IMR-90 (cell line): ENCODE data around the gene TRPV3. TPM values are rescaled to one million over a fixed set of nuclear protein-coding genes. Genes with fewer than 3 reads are reported as not detected.

Experiments used
- ATAC-seq: fragments of 200-7000 bp; cut with Tn5 transposase; 2 replicates; pipeline ENCODE4 v1.9.1; 2020; ENCODE audit warnings: low read depth, mild to moderate bottlenecking, moderate library complexity
- BruUV-seq: library from RNA; stranded (reverse); fragments of 400-500 nt; replicated peaks from 2 replicates; lab custom pipeline; 2021; lab: Mats Ljungman, UMichigan
- CTCF ChIA-PET: fragments of 300-600 bp; formaldehyde crosslinking; extraction: SDS; loops from one replicate; lab custom pipeline; 2021; ENCODE audit warnings: antibody characterized with exemption; lab: Yijun Ruan, JAX
- POLR2A ChIA-PET: fragments of 300-600 bp; sonication (Branson Sonifier 250); formaldehyde crosslinking; loops from one replicate; lab custom pipeline; 2022; ENCODE audit warnings: antibody characterized with exemption; ENCODE audit not compliant: unreplicated experiment; lab: Charles Lee
- DNase-seq: peaks from one replicate; pipeline ENCODE4 v3.0.0; 2013
- H2AFZ ChIP-seq: replicated peaks from 2 replicates; pipeline ENCODE3; 2013; ENCODE audit warnings: low read length, mild to moderate bottlenecking; ENCODE audit not compliant: poor library complexity
- H2AK5ac ChIP-seq: 2 replicates; pipeline ENCODE4 v1.6.1; 2013; ENCODE audit warnings: low read depth, low read length, inconsistent platforms
- H2AK9ac ChIP-seq: replicated peaks from 2 replicates; pipeline ENCODE3; 2013; ENCODE audit warnings: mild to moderate bottlenecking, low read depth, low read length, moderate library complexity; ENCODE audit not compliant: poor library complexity
- H2BK120ac ChIP-seq: 2 replicates; pipeline ENCODE4 v1.6.1; 2013; ENCODE audit warnings: low read depth, low read length, inconsistent platforms
- H2BK15ac ChIP-seq: 3 replicates; pipeline ENCODE4 v1.6.1; 2013; ENCODE audit warnings: low read depth, low read length, inconsistent platforms
- H2BK20ac ChIP-seq: 2 replicates; pipeline ENCODE4 v1.6.1; 2013; ENCODE audit warnings: low read depth, mild to moderate bottlenecking, inconsistent platforms, low read length, moderate library complexity
- H2BK5ac ChIP-seq: 2 replicates; pipeline ENCODE4 v1.6.1; 2013; ENCODE audit warnings: mild to moderate bottlenecking, low read depth, low read length, inconsistent platforms; ENCODE audit not compliant: poor library complexity, severe bottlenecking
- H3K14ac ChIP-seq: replicated peaks from 2 replicates; pipeline ENCODE4 v1.6.1; 2013; ENCODE audit warnings: low read depth, low read length, inconsistent platforms
- H3K18ac ChIP-seq: 2 replicates; pipeline ENCODE4 v1.6.1; 2013; ENCODE audit warnings: low read depth, low read length, control low read depth
- H3K23ac ChIP-seq: 2 replicates; pipeline ENCODE4 v1.6.1; 2013; ENCODE audit warnings: low read depth, low read length, inconsistent platforms
- H3K27ac ChIP-seq: 2 replicates; pipeline ENCODE4 v1.5.1; 2013; ENCODE audit warnings: mild to moderate bottlenecking, control low read depth, low read length; ENCODE audit not compliant: insufficient read depth
- H3K27me3 ChIP-seq: 2 replicates; pipeline ENCODE4 v1.6.1; 2013; ENCODE audit warnings: low read length; ENCODE audit not compliant: control insufficient read depth, insufficient read depth
- H3K36me3 ChIP-seq: 2 replicates; pipeline ENCODE4 v1.6.1; 2013; ENCODE audit warnings: low read length, mixed read lengths; ENCODE audit not compliant: control insufficient read depth, insufficient read depth
- H3K4ac ChIP-seq: 2 replicates; pipeline ENCODE4 v1.6.1; 2013; ENCODE audit warnings: low read depth, low read length, inconsistent platforms
- H3K4me1 ChIP-seq: 2 replicates; pipeline ENCODE4 v1.6.1; 2013; ENCODE audit warnings: low read length, mixed read lengths; ENCODE audit not compliant: control insufficient read depth, insufficient read depth
- H3K4me2 ChIP-seq: 2 replicates; pipeline ENCODE4 v1.6.1; 2013; ENCODE audit warnings: low read depth, mild to moderate bottlenecking, control low read depth, low read length, moderate library complexity
- H3K4me3 ChIP-seq: 2 replicates; pipeline ENCODE4 v1.5.1; 2013; ENCODE audit warnings: low read depth, mild to moderate bottlenecking, control low read depth, low read length, moderate library complexity; ENCODE audit not compliant: insufficient read depth
- H3K56ac ChIP-seq: 2 replicates; pipeline ENCODE4 v1.6.1; 2013; ENCODE audit warnings: low read length, inconsistent platforms; ENCODE audit not compliant: insufficient read depth; ENCODE audit errors: extremely low read depth
- H3K79me1 ChIP-seq, 2 experiments: 2 replicates each; pipeline ENCODE4 v1.6.1; 2013; ENCODE audit warnings: low read length in 2 of 2, inconsistent platforms in 1 of 2, low read depth in 1 of 2
- H3K9ac ChIP-seq: 2 replicates; pipeline ENCODE4 v1.6.1; 2013; ENCODE audit warnings: low read depth, low read length, control low read depth
- H3K9me1 ChIP-seq: 2 replicates; pipeline ENCODE4 v1.6.1; 2013; ENCODE audit warnings: low read length, inconsistent platforms; ENCODE audit not compliant: insufficient read depth
- H3K9me3 ChIP-seq: 2 replicates; pipeline ENCODE4 v1.6.1; 2013; ENCODE audit warnings: low read length; ENCODE audit not compliant: control insufficient read depth, insufficient read depth
- H4K20me1 ChIP-seq: 2 replicates; pipeline ENCODE4 v1.6.1; 2013; ENCODE audit warnings: low read length, inconsistent platforms; ENCODE audit not compliant: insufficient read depth
- H4K5ac ChIP-seq: 2 replicates; pipeline ENCODE4 v1.6.1; 2013; ENCODE audit warnings: mild to moderate bottlenecking, low read depth, low read length, control low read depth
- H4K8ac ChIP-seq, 2 experiments: 2 replicates each; pipeline ENCODE4 v1.6.1; 2013; ENCODE audit warnings: low read depth in 2 of 2, low read length in 2 of 2, control low read depth in 1 of 2, inconsistent platforms in 1 of 2
- H4K91ac ChIP-seq: 2 replicates; pipeline ENCODE4 v1.6.1; 2013; ENCODE audit warnings: low read depth, low read length, inconsistent platforms; ENCODE audit not compliant: insufficient read depth
- BHLHE40 ChIP-seq: fragments of 150-350 bp; IDR thresholded peaks from 2 replicates; pipeline ENCODE4 v1.6.1; 2016; ENCODE audit warnings: mild to moderate bottlenecking, low read depth, low read length
- CEBPB ChIP-seq: IDR thresholded peaks from 2 replicates; pipeline ENCODE4 v1.6.1; 2012; ENCODE audit warnings: low read depth, low read length, improper control_type of control experiment
- CHD1 ChIP-seq: IDR thresholded peaks from 2 replicates; pipeline ENCODE4 v1.6.1; 2012; ENCODE audit warnings: low read depth, low read length, improper control_type of control experiment
- FOS ChIP-seq: fragments of 150-350 bp; IDR thresholded peaks from 2 replicates; pipeline ENCODE4 v1.6.1; 2016; ENCODE audit warnings: low read depth, low read length
- MAFK ChIP-seq: IDR thresholded peaks from 2 replicates; pipeline ENCODE4 v1.6.1; 2012; ENCODE audit warnings: low read depth, low read length, improper control_type of control experiment
- MAZ ChIP-seq: IDR thresholded peaks from 2 replicates; pipeline ENCODE4 v1.6.1; 2012; ENCODE audit warnings: low read depth, mild to moderate bottlenecking, low read length, improper control_type of control experiment, moderate library complexity, borderline replicate concordance
- MXI1 ChIP-seq: IDR thresholded peaks from 2 replicates; pipeline ENCODE4 v1.6.1; 2012; ENCODE audit warnings: low read depth, mild to moderate bottlenecking, low read length, moderate library complexity, borderline replicate concordance
- NFE2L2 ChIP-seq: fragments of 150-350 bp; IDR thresholded peaks from 2 replicates; pipeline ENCODE4 v1.6.1; 2016; ENCODE audit warnings: low read depth, mild to moderate bottlenecking, low read length
- POLR2A ChIP-seq: IDR thresholded peaks from 2 replicates; pipeline ENCODE4 v1.6.1; 2012; ENCODE audit warnings: mild to moderate bottlenecking, low read depth, low read length
- RAD21 ChIP-seq: IDR thresholded peaks from 2 replicates; pipeline ENCODE4 v1.6.1; 2012; ENCODE audit warnings: low read length, improper control_type of control experiment
- RCOR1 ChIP-seq: IDR thresholded peaks from 2 replicates; pipeline ENCODE4 v1.6.1; 2012; ENCODE audit warnings: mild to moderate bottlenecking, low read length, improper control_type of control experiment; ENCODE audit not compliant: insufficient replicate concordance
- RFX5 ChIP-seq: IDR thresholded peaks from 2 replicates; pipeline ENCODE4 v1.8.0; 2012; ENCODE audit warnings: low read depth, mild to moderate bottlenecking, low read length, moderate library complexity
- SMC3 ChIP-seq: fragments of 150-350 bp; IDR thresholded peaks from 2 replicates; pipeline ENCODE4 v1.6.1; 2016; ENCODE audit warnings: low read depth, mild to moderate bottlenecking, antibody characterized with exemption, low read length, moderate library complexity
- WGBS, 2 experiments: methylation state at CpG; one replicate each; pipeline versions ENCODE4 v1.1.5 to v1.1.7; 2013; ENCODE audit warnings: missing lambda C conversion rate in 2 of 2; ENCODE audit not compliant: insufficient read length in 1 of 2; ENCODE audit errors: extremely low coverage in 2 of 2; 5-methylcytosine and 5-hydroxymethylcytosine counted together
- dilution Hi-C: fragments of 300-500 bp; cut with HindIII; formaldehyde crosslinking; loops from one replicate; pipeline ENCODE4 v1.14.3; 2018; ENCODE audit warnings: low sequenced_read_pairs; ENCODE audit not compliant: unreplicated experiment
- in situ Hi-C: fragments of 300-500 bp; cut with MboI; formaldehyde crosslinking; loops from 3 replicates; pipeline ENCODE4 v1.14.3; 2019; ENCODE audit warnings: low sequenced_read_pairs, inconsistent platforms, mixed read lengths
- intact Hi-C: fragments of 100-400 bp; cut with micrococcal nuclease; formaldehyde crosslinking; loops from 2 replicates; pipeline ENCODE4 v1.10.0; 2022
- polyA plus RNA-seq, 3 experiments: library from polyadenylated mRNA; depleted of rRNA; stranded (reverse); fragments of >200 nt; gene quantifications; 2 replicates each; pipeline ENCODE4 v1.2.3, GENCODE V29; 2012; ENCODE audit warnings: low replicate concordance in 1 of 3
- total RNA-seq: library from RNA; depleted of rRNA; stranded (reverse); fragments of >200 nt; gene quantifications from 2 replicates; pipeline ENCODE4 v1.2.3, GENCODE V29; 2012
- TF ChIP-seq, protein P1 (sequence below): fragments of 150-350 bp; IDR thresholded peaks from 2 replicates; pipeline ENCODE4 v1.6.1; 2016; ENCODE audit warnings: low read depth, mild to moderate bottlenecking, low read length, moderate library complexity, borderline replicate concordance
- TF ChIP-seq, protein P2 (sequence below): fragments of 150-350 bp; IDR thresholded peaks from 2 replicates; pipeline ENCODE4 v1.6.1; 2017; ENCODE audit warnings: mild to moderate bottlenecking, antibody characterized with exemption, low read length, low read depth
- TF ChIP-seq, protein P3 (sequence below): conservative IDR thresholded peaks from 2 replicates; pipeline ENCODE4 v1.5.1; 2012; ENCODE audit warnings: mild to moderate bottlenecking, low read depth, low read length, improper control_type of control experiment

TRPV3 gene
- total and polyA plus RNA-seq, 2 of the 4 experiments (the other 2 are of a cell fraction) = 0.18 to 0.26 TPM

DNA sequence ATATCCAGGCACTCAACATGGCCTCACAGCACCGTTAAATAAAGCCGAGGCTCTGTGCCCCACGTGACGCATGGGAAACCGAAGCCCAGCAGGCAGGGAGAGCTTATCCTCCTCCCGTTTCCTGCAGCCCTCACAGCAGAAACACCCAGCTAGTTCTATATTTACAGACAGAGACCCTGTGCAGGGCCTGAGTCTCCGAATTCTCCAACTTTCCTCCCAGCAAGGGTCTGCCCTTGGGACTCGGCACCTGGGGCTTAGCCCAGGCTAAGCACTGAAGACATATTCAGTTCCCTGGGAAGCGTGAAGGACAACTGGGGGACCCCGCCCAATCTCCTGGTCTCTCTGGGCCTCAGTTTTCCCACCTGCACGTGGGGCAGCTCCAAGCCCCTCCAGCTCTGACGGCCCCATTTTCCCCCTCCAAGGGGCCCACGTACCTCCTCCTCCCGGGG is 29.2 kb downstream of the TRPV3 start:
- ChIA-PET CTCF (no interaction called here), POLR2A (no interaction called here)
- no peak overlapping the region for H3K23ac ChIP-seq
- no peak overlapping the region for H3K4me3 ChIP-seq
- no peak overlapping the region for H2BK20ac ChIP-seq
- H3K4ac ChIP-seq = no peak overlapping the region
- no peaks in the 10 kb centered on the region for H3K27me3 ChIP-seq
- no peak overlapping the region for H3K9ac ChIP-seq
- no peak overlapping the region for H2BK120ac ChIP-seq
- no peak overlapping the region for H2AFZ ChIP-seq
- H3K27ac ChIP-seq = no peak overlapping the region
- H4K8ac ChIP-seq = no peak overlapping the region
- intact Hi-C loops (no loop called here), in situ Hi-C loops (no loop called here), dilution Hi-C loops (no loop called here)
- H2BK5ac ChIP-seq = no peak overlapping the region
- no peaks in the 10 kb centered on the region for H4K20me1 ChIP-seq
- H2BK15ac ChIP-seq = no peak overlapping the region
- no peak overlapping the region for H3K4me2 ChIP-seq
- H3K14ac ChIP-seq = no peak overlapping the region
- H3K56ac ChIP-seq = no peak overlapping the region
- H3K9me1 ChIP-seq = no peaks in the 10 kb centered on the region
- no peak overlapping the region for H2AK9ac ChIP-seq
- 40% methylated on average over 1 of the region's 14 CpGs; no CpG with 5 or more reads in 1 of the 2 experiments for WGBS, 2 experiments
- H3K9me3 ChIP-seq = no peaks in the 10 kb centered on the region
- ATAC-seq (no peak), DNase-seq (no peak)
- no peaks in the 10 kb centered on the region for H3K79me1 ChIP-seq
- no peaks in the 10 kb centered on the region for H3K4me1 ChIP-seq
- H3K18ac ChIP-seq = no peak overlapping the region
- H4K5ac ChIP-seq = no peak overlapping the region
- no peaks in the 10 kb centered on the region for H3K36me3 ChIP-seq
- no peak overlapping the region for H4K91ac ChIP-seq
- TF ChIP-seq, protein P1, sequence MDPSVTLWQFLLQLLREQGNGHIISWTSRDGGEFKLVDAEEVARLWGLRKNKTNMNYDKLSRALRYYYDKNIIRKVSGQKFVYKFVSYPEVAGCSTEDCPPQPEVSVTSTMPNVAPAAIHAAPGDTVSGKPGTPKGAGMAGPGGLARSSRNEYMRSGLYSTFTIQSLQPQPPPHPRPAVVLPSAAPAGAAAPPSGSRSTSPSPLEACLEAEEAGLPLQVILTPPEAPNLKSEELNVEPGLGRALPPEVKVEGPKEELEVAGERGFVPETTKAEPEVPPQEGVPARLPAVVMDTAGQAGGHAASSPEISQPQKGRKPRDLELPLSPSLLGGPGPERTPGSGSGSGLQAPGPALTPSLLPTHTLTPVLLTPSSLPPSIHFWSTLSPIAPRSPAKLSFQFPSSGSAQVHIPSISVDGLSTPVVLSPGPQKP = no peak
- no peak for TF ChIP-seq RCOR1
- TF ChIP-seq NFE2L2 = no peak
- TF ChIP-seq, protein P2, sequence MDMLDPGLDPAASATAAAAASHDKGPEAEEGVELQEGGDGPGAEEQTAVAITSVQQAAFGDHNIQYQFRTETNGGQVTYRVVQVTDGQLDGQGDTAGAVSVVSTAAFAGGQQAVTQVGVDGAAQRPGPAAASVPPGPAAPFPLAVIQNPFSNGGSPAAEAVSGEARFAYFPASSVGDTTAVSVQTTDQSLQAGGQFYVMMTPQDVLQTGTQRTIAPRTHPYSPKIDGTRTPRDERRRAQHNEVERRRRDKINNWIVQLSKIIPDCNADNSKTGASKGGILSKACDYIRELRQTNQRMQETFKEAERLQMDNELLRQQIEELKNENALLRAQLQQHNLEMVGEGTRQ = no peak
- TF ChIP-seq CEBPB = no peak
- no peak for TF ChIP-seq BHLHE40
- no peak for TF ChIP-seq FOS
- TF ChIP-seq MAZ = no peak
- TF ChIP-seq RFX5 = no peak
- TF ChIP-seq RAD21 = no peak
- TF ChIP-seq MXI1 = no peak
- TF ChIP-seq, protein P3, sequence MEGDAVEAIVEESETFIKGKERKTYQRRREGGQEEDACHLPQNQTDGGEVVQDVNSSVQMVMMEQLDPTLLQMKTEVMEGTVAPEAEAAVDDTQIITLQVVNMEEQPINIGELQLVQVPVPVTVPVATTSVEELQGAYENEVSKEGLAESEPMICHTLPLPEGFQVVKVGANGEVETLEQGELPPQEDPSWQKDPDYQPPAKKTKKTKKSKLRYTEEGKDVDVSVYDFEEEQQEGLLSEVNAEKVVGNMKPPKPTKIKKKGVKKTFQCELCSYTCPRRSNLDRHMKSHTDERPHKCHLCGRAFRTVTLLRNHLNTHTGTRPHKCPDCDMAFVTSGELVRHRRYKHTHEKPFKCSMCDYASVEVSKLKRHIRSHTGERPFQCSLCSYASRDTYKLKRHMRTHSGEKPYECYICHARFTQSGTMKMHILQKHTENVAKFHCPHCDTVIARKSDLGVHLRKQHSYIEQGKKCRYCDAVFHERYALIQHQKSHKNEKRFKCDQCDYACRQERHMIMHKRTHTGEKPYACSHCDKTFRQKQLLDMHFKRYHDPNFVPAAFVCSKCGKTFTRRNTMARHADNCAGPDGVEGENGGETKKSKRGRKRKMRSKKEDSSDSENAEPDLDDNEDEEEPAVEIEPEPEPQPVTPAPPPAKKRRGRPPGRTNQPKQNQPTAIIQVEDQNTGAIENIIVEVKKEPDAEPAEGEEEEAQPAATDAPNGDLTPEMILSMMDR = no peak
- no peak for TF ChIP-seq SMC3
- TF ChIP-seq CHD1 = no peak
- no peak for TF ChIP-seq MAFK
- TF ChIP-seq POLR2A = no peak
- no peak overlapping the region for H2AK5ac ChIP-seq
- no TSS peak for BruUV-seq
